HG03025 (cell line): ENCODE data around the gene MROH2A.
"Not testable (repeated sequence)": the region's sequence is repeated elsewhere in the genome, so short reads cannot be mapped to it uniquely, and the experiment has no call there.

Experiments used
- ATAC-seq: cut with Tn5 transposase; IDR thresholded peaks from one replicate; pipeline ENCODE4 v1.9.1; 2021; ENCODE audit warnings: mild to moderate bottlenecking, moderate library complexity; ENCODE audit not compliant: unreplicated experiment, low FRiP score

Gene MROH2A, protein sequence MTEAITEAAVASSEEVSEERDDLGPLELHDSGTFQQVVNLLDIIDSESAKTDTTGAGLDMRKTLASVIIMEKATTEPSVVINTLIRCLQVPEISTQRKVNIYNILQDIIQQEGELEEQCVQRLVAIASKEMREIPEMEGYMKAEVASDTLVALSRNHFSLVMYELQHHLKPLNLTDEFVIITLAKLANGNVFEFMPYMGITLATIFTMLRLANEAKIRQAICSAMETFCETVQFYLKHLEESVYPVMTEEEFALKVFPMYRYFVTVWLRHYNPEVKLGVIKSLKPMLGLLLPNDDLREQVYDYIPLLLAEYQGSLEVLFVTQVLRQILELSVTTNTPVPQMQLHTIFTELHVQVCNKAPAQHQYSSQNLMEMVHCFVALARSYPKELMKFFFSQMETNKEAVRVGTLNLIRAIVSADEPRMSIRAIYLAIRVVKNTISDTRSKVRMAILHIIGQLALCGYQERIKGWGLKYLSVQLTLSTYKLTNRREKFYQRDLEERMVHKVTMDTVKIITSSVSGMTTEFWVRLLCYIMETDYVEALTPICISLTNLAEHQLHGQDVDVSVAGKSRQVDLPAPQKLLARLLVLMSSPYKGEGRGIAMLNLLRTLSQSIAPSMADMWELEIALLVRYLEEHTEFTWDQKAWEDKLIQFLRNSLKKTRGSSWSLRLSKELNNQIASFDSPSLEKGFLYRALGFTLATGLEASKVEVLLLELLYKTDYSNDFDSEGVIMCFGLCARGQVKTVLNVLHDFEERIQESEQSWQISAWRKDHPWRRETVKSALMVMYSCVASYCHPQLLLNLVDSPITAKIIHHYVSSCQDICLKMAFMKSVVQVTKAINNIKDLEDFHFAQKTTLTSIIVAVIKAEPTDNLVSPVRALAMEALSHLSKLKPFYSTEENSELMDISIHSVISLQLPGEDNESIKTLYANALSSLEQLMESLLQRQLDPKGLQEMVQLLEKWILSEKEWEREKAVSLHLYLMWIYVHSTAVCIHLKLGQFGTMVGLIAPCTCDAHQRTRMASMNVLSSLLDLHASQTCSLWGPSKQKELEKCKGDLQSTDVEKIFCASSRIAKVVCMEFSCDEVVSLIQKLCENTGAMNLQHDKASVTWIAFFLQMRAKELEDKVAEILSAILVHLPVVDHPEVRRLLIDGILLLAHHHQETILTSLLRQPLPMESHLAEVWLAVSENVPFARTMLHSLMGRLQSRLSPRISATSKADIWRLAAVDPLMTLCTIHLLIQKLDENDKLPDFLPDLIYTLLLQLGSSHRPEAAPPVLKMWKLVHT (N-terminal part only)

GRCh38 chr2:233778030-233778429 lies at the start of gene MROH2A:
Gene MROH2A (plus strand): TSS chr2:233778330. CDS start chr2:233779359, 1,029 bp downstream.
- no peak for ATAC-seq

DNA sequence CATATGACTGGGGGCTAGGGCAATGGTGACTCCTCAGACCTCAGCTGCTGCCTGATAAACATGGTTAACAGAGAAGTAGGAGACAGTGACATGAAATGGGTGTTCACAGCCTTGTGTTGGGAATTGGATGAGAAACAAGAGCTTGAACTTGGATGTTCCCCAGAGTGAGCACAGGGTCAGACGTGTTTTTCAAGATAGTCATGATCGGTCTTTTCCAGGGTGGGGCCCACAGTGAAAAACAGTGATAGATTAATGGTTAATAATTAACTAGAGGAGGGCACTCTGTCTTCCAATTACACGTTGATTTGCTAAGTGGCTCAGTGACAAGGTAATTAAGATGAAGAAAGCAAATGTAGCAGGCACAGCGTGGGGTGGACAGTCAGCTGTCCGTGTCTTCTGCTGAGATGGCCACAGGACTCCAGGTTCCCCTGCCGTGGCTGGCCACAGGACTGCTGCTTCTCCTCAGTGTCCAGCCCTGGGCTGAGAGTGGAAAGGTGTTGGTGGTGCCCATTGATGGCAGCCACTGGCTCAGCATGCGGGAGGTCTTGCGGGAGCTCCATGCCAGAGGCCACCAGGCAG lies 49.3 kb upstream of the MROH2A start, which contains the start of gene UGT1A3:
TSS of gene UGT1A3 (plus strand) at position 320 of the 579 bp plus-strand sequence. CDS start at position 405, 85 bp downstream.
- no peak for ATAC-seq

DNA sequence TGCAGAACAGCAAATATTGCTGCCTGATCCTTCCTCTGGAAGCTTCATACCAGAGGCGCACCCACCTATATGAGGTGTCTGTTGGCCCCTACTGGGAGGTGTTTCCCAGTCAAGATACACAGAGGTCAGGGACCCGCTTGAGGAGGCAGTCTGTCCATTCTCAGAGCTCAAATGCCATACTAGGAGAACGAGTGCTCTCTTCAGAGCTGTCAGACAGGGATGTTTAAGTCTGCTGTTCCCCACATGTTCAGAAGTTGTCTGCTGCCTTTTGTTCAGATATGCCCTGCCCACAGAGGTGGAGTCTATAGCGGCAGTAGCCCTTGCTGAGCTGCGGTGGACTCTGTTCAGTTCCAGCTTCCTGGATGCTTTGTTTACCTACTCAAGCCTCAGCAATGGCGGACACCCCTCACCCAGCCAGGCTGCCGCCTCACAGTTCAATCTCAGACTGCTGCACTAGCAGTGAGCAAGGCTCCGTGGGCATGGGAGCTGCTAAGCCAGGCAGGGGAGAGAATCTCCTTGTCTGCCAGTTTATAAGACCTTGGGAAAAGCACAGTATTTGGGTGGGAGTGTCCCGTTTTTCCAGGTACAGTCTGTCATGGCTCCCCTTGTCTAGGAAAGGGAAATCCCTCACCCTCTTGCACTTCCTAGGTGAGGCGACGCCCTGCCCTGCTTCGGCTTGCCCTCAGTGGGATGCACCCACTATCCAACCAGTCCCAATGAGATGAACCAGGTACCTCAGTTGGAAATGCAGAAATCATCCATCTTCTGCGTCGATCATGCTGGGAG lies 41.1 kb upstream of the MROH2A start:
- ATAC-seq: not testable (repeated sequence)

GRCh38 chr2:233740870-233741269 lies 37.3 kb upstream of the MROH2A start:
- ATAC-seq: no peak

- no peak for ATAC-seq
Measured at GRCh38 chr2:233743464-233744259, 34.5 kb upstream of the MROH2A start.

DNA sequence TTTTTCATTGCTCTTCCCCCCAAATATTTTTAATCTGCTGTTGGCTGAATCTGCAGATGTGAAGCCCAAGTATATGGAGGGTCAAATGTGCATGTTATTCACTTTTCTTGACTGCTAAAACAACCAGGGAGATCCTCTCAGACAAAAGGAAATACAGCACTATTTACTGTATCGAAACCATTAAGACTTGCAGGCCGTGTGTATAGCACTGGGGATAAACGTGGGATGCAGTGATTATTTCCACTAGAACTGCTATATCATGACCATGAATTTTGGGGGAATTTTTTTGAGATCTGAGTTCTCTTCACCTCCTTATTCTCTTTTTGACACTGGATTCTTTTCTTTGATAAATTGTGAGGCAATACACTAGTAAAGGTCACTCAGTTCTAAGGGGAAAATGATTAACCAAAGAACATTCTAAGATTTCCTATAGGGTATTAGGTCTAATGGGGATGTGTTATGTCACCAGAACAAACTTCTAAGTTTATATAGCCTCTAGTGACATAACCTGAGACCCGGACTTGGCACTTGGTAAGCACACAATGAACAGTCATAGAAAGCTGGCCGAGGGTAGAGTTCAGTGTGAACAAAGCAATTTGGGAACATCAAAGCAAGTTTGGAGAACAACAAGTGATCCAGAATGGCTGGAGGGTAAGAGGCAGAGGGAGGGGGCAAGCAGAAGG lies 32.9 kb upstream of the MROH2A start:
- ATAC-seq: no peak

GRCh38 chr2:233745838-233746237 lies 32.3 kb upstream of the MROH2A start:
- ATAC-seq: not testable (repeated sequence)

GRCh38 chr2:233746475-233747282 lies 31.5 kb upstream of the MROH2A start:
- no peak for ATAC-seq

- no peak for ATAC-seq
Measured at GRCh38 chr2:233747283-233747544, 30.9 kb upstream of the MROH2A start.

- not testable (repeated sequence) for ATAC-seq
Measured at GRCh38 chr2:233750689-233751088, 27.4 kb upstream of the MROH2A start.

- not testable (repeated sequence) for ATAC-seq
Measured at GRCh38 chr2:233751212-233752009, 26.7 kb upstream of the MROH2A start.

GRCh38 chr2:233754872-233755611 lies 23.1 kb upstream of the MROH2A start:
- no peak for ATAC-seq

GRCh38 chr2:233756429-233757081 lies 21.6 kb upstream of the MROH2A start:
- ATAC-seq: no peak

- ATAC-seq: no peak
Measured at GRCh38 chr2:233758141-233758540, 20.0 kb upstream of the MROH2A start.

- ATAC-seq: no peak
Measured at GRCh38 chr2:233758849-233759248, 19.3 kb upstream of the MROH2A start.
